Putamen (tissue), 1 donor: ENCODE measurements around the gene RALGPS2.

Experiments
- DNase-seq: peaks from one replicate; pipeline ENCODE4 v3.0.0-alpha.2; 2016; ENCODE audit warnings: low spot score

Gene RALGPS2

GRCh38 chr1:178867670-178868069, 142.6 kb downstream of the RALGPS2 start:
- no peak for DNase-seq

GRCh38 chr1:178868706-178869105, 143.7 kb downstream of the RALGPS2 start:
- DNase-seq = no peak

GRCh38 chr1:178869119-178869697, 144.2 kb downstream of the RALGPS2 start:
- DNase-seq = no peak

- no peak for DNase-seq
Measured at GRCh38 chr1:178870221-178870620, 145.2 kb downstream of the RALGPS2 start.

GRCh38 chr1:178870944-178871343, 145.9 kb downstream of the RALGPS2 start, which contains the start of gene ANGPTL1:
Gene ANGPTL1 (minus strand): TSS chr1:178871077. CDS start chr1:178865776, 5,301 bp downstream.
- peak; percentile 14 for DNase-seq

GRCh38 chr1:178871551-178872320, 146.7 kb downstream of the RALGPS2 start:
- DNase-seq = no peak

GRCh38 chr1:178874966-178875365, 149.9 kb downstream of the RALGPS2 start:
- no peak for DNase-seq

GRCh38 chr1:178875936-178876335, 150.9 kb downstream of the RALGPS2 start:
- no peak for DNase-seq

GRCh38 chr1:178877896-178878295, 152.9 kb downstream of the RALGPS2 start:
- no peak for DNase-seq

- DNase-seq = no peak
Measured at GRCh38 chr1:178881950-178882349, 156.9 kb downstream of the RALGPS2 start.

- no peak for DNase-seq
Measured at GRCh38 chr1:178885869-178886268, 160.8 kb downstream of the RALGPS2 start.

GRCh38 chr1:178886551-178886950, 161.5 kb downstream of the RALGPS2 start:
- DNase-seq = no peak

GRCh38 chr1:178895928-178896327, 170.9 kb downstream of the RALGPS2 start:
- DNase-seq = no peak

GRCh38 chr1:178898401-178898800, 173.4 kb downstream of the RALGPS2 start:
- DNase-seq = peak; percentile 0

- DNase-seq = no peak
Measured at GRCh38 chr1:178899402-178899801, 174.4 kb downstream of the RALGPS2 start.

- DNase-seq = no peak
Measured at GRCh38 chr1:178901482-178902125, 176.6 kb downstream of the RALGPS2 start.

- no peak for DNase-seq
Measured at GRCh38 chr1:178908358-178908757, 183.3 kb downstream of the RALGPS2 start.

- no peak for DNase-seq
Measured at GRCh38 chr1:178910023-178910422, 185.0 kb downstream of the RALGPS2 start.

- DNase-seq = no peak
Measured at GRCh38 chr1:178912597-178912996, 187.6 kb downstream of the RALGPS2 start.

- no peak for DNase-seq
Measured at GRCh38 chr1:178916448-178917174, 191.6 kb downstream of the RALGPS2 start.

- DNase-seq = no peak
Measured at GRCh38 chr1:178918308-178918707, 193.3 kb downstream of the RALGPS2 start.

- DNase-seq = no peak
Measured at GRCh38 chr1:178918955-178919354, 193.9 kb downstream of the RALGPS2 start.
